Memory B cell (primary cell): ENCODE results near the gene YPEL4.

Experiments used
- ATAC-seq: fragments of 150-1000 bp; cut with Tn5 transposase; 2 replicates; pipeline ENCODE4 v1.10.0; 2021; ENCODE audit warnings: low read depth, mild to moderate bottlenecking, moderate library complexity
- DNase-seq, 2 donors: peaks; one replicate each; pipeline ENCODE4 v3.0.0; 2022; ENCODE audit warnings: low spot score in 2 of 2
- H3K27ac Mint-ChIP-seq: one replicate; pipeline ENCODE4 v1.8.0; 2022; ENCODE audit warnings: mild to moderate bottlenecking, moderate library complexity, mixed read lengths
- H3K27me3 Mint-ChIP-seq: one replicate; pipeline ENCODE4 v1.8.0; 2022; ENCODE audit warnings: mixed read lengths
- H3K36me3 Mint-ChIP-seq: one replicate; pipeline ENCODE4 v1.8.0; 2022; ENCODE audit warnings: mild to moderate bottlenecking, mixed read lengths
- H3K4me1 Mint-ChIP-seq: one replicate; pipeline ENCODE4 v1.8.0; 2022; ENCODE audit warnings: mixed read lengths
- H3K4me3 Mint-ChIP-seq: one replicate; pipeline ENCODE4 v1.8.0; 2022; ENCODE audit warnings: mild to moderate bottlenecking, moderate library complexity, mixed read lengths
- H3K9me3 Mint-ChIP-seq: one replicate; pipeline ENCODE4 v1.8.0; 2022; ENCODE audit warnings: mixed read lengths

Gene YPEL4

GRCh38 chr11:57646194-57646798 lies 3.4 kb downstream of the YPEL4 start:
- peaks cover 31% of the 10 kb centered on the region for H3K4me1 Mint-ChIP-seq
- H3K27ac Mint-ChIP-seq, result no peak overlapping the region
- no peak for ATAC-seq
- no peaks in the 10 kb centered on the region for H3K9me3 Mint-ChIP-seq
- peaks cover 52% of the 10 kb centered on the region for H3K27me3 Mint-ChIP-seq
- no peaks in the 10 kb centered on the region for H3K36me3 Mint-ChIP-seq
- no peak overlapping the region for H3K4me3 Mint-ChIP-seq
- DNase-seq, result no peak

GRCh38 chr11:57645689-57646085 lies 4.0 kb downstream of the YPEL4 start:
- ATAC-seq (no peak), DNase-seq (no peak)
- Mint-ChIP-seq H3K4me3 (no peak overlapping the region), H3K36me3 (no peaks in the 10 kb centered on the region), H3K27me3 (peaks cover 50% of the 10 kb centered on the region), H3K4me1 (peaks cover 31% of the 10 kb centered on the region), H3K27ac (no peak overlapping the region), H3K9me3 (no peaks in the 10 kb centered on the region)

- peak; percentile 83 to 86 for DNase-seq
- Mint-ChIP-seq H3K36me3 (no peaks in the 10 kb centered on the region), H3K9me3 (no peaks in the 10 kb centered on the region), H3K4me1 (peaks cover 29% of the 10 kb centered on the region), H3K4me3 (no peak overlapping the region), H3K27ac (no peak overlapping the region), H3K27me3 (peaks cover 45% of the 10 kb centered on the region)
- ATAC-seq, result peak; percentile 85
Observed at GRCh38 chr11:57644748-57645688, 4.7 kb downstream of the YPEL4 start.

- H3K27me3 Mint-ChIP-seq, result peaks cover 38% of the 10 kb centered on the region
- DNase-seq (no peak), ATAC-seq (no peak)
- H3K4me1 Mint-ChIP-seq, result peaks cover 21% of the 10 kb centered on the region
- H3K9me3 Mint-ChIP-seq, result no peaks in the 10 kb centered on the region
- no peak overlapping the region for H3K4me3 Mint-ChIP-seq
- no peaks in the 10 kb centered on the region for H3K36me3 Mint-ChIP-seq
- no peak overlapping the region for H3K27ac Mint-ChIP-seq
Observed at GRCh38 chr11:57643802-57644201, 5.9 kb downstream of the YPEL4 start.

- H3K27ac Mint-ChIP-seq, result no peak overlapping the region
- DNase-seq, result no peak
Observed at GRCh38 chr11:57641011-57641807, 8.5 kb downstream of the YPEL4 start.

GRCh38 chr11:57640068-57640800 lies 9.5 kb downstream of the YPEL4 start:
- Mint-ChIP-seq H3K27ac (no peak overlapping the region), H3K27me3 (peaks cover 16% of the 10 kb centered on the region), H3K4me1 (peaks cover 13% of the 10 kb centered on the region), H3K9me3 (no peaks in the 10 kb centered on the region), H3K36me3 (no peaks in the 10 kb centered on the region), H3K4me3 (no peak overlapping the region)
- DNase-seq, result no peak
- ATAC-seq, result no peak

More at GRCh38 chr11:57641011-57641807, 8.5 kb downstream of the YPEL4 start:
- H3K4me3 Mint-ChIP-seq, result no peak overlapping the region
- peaks cover 13% of the 10 kb centered on the region for H3K4me1 Mint-ChIP-seq
- peaks cover 24% of the 10 kb centered on the region for H3K27me3 Mint-ChIP-seq
- no peaks in the 10 kb centered on the region for H3K9me3 Mint-ChIP-seq
- H3K36me3 Mint-ChIP-seq, result no peaks in the 10 kb centered on the region
- ATAC-seq, result peak; percentile 35

GRCh38 chr11:57639321-57640067 lies 10.2 kb downstream of the YPEL4 start:
- no peaks in the 10 kb centered on the region for H3K9me3 Mint-ChIP-seq
- DNase-seq (no peak), ATAC-seq (peak; percentile 6)
- no peak overlapping the region for H3K27ac Mint-ChIP-seq
- peaks cover 13% of the 10 kb centered on the region for H3K4me1 Mint-ChIP-seq
- H3K27me3 Mint-ChIP-seq, result peaks cover 20% of the 10 kb centered on the region
- no peaks in the 10 kb centered on the region for H3K36me3 Mint-ChIP-seq
- peak overlapping the region; percentile 94 for H3K4me3 Mint-ChIP-seq

- Mint-ChIP-seq H3K4me3 (peak overlapping the region; percentile 94), H3K36me3 (no peaks in the 10 kb centered on the region), H3K4me1 (peaks cover 13% of the 10 kb centered on the region), H3K27me3 (peaks cover 26% of the 10 kb centered on the region), H3K27ac (no peak overlapping the region), H3K9me3 (no peaks in the 10 kb centered on the region)
- DNase-seq, result no peak
- ATAC-seq, result peak; percentile 26
Observed at GRCh38 chr11:57638811-57639320, 10.8 kb downstream of the YPEL4 start.

GRCh38 chr11:57638005-57638781 lies 11.5 kb downstream of the YPEL4 start:
- H3K27me3 Mint-ChIP-seq, result peaks cover 27% of the 10 kb centered on the region
- H3K4me3 Mint-ChIP-seq, result peak overlapping the region; percentile 94
- H3K4me1 Mint-ChIP-seq, result peaks cover 13% of the 10 kb centered on the region
- peak in 1 of 2 donors; percentile 17 for DNase-seq
- peak; percentile 57 for ATAC-seq
- no peaks in the 10 kb centered on the region for H3K36me3 Mint-ChIP-seq
- H3K27ac Mint-ChIP-seq, result no peak overlapping the region
- no peaks in the 10 kb centered on the region for H3K9me3 Mint-ChIP-seq

- H3K4me3 Mint-ChIP-seq, result peak overlapping the region; percentile 94
- peaks cover 13% of the 10 kb centered on the region for H3K4me1 Mint-ChIP-seq
- H3K27me3 Mint-ChIP-seq, result peaks cover 27% of the 10 kb centered on the region
- H3K36me3 Mint-ChIP-seq, result no peaks in the 10 kb centered on the region
- no peak overlapping the region for H3K27ac Mint-ChIP-seq
- no peaks in the 10 kb centered on the region for H3K9me3 Mint-ChIP-seq
- DNase-seq, result no peak
- no peak for ATAC-seq
Observed at GRCh38 chr11:57637626-57638004, 12.1 kb downstream of the YPEL4 start.

GRCh38 chr11:57635246-57635645 lies 14.5 kb downstream of the YPEL4 start:
- Mint-ChIP-seq H3K36me3 (no peaks in the 10 kb centered on the region), H3K27ac (no peak overlapping the region), H3K9me3 (no peaks in the 10 kb centered on the region), H3K4me1 (peaks cover 13% of the 10 kb centered on the region), H3K27me3 (peaks cover 35% of the 10 kb centered on the region), H3K4me3 (no peak overlapping the region)
- ATAC-seq (no peak), DNase-seq (no peak)

- Mint-ChIP-seq H3K27ac (no peak overlapping the region), H3K27me3 (peaks cover 39% of the 10 kb centered on the region)
- no peak for ATAC-seq
Observed at GRCh38 chr11:57634311-57634710, 15.4 kb downstream of the YPEL4 start.

More at GRCh38 chr11:57634311-57634710, 15.4 kb downstream of the YPEL4 start:
- H3K4me3 Mint-ChIP-seq, result no peak overlapping the region
- no peak for DNase-seq
- H3K36me3 Mint-ChIP-seq, result no peaks in the 10 kb centered on the region
- H3K9me3 Mint-ChIP-seq, result no peaks in the 10 kb centered on the region
- peaks cover 13% of the 10 kb centered on the region for H3K4me1 Mint-ChIP-seq
